CD4-positive, alpha-beta T cell (primary cell): Measurements from ENCODE around the gene PDZD4. TPM values are rescaled to one million over a fixed set of nuclear protein-coding genes. Genes with fewer than 3 reads are reported as not detected.

Source experiments
- ATAC-seq: fragments of 200-7000 bp; cut with Tn5 transposase; one replicate; pipeline ENCODE4 v1.10.0; 2022; ENCODE audit warnings: mild to moderate bottlenecking; ENCODE audit not compliant: poor library complexity
- CTCF ChIA-PET: fragments of 350-600 bp; sonication (Branson Sonifier 250); formaldehyde crosslinking; loops from one replicate; lab custom pipeline; 2021; ENCODE audit warnings: antibody characterized with exemption, inconsistent platforms; lab: Charles Lee
- POLR2A ChIA-PET: fragments of 350-600 bp; sonication (Branson Sonifier 250); formaldehyde crosslinking; loops from one replicate; lab custom pipeline; 2021; ENCODE audit warnings: antibody characterized with exemption, inconsistent platforms; lab: Charles Lee
- DNase-seq, 14 experiments: peaks; one replicate each; pipeline ENCODE4 v3.0.0-alpha.2; 2013 to 2020; ENCODE audit warnings: mixed read lengths in 2 of 14
- H3K27ac ChIP-seq, 2 donors: one replicate each; pipeline versions ENCODE4 v1.5.1 to v1.7.0; 2013; ENCODE audit warnings: low read length in 2 of 2, low read depth in 1 of 2, mild to moderate bottlenecking in 1 of 2
- H3K27me3 ChIP-seq, 2 experiments: 1 replicate in 1 of 2; 2 replicates in 1 of 2; pipeline versions ENCODE4 v1.6.1 to v1.7.0; 2013; ENCODE audit warnings: low read length in 2 of 2, control low read depth in 1 of 2, mild to moderate bottlenecking in 1 of 2, moderate library complexity in 1 of 2; ENCODE audit not compliant: insufficient read depth in 2 of 2, control insufficient read depth in 1 of 2
- H3K36me3 ChIP-seq: one replicate; pipeline ENCODE4 v1.6.1; 2013; ENCODE audit warnings: low read length, control low read depth; ENCODE audit not compliant: insufficient read depth
- H3K4me1 ChIP-seq: one replicate; pipeline ENCODE4 v1.6.1; 2013; ENCODE audit warnings: low read length, control low read depth; ENCODE audit not compliant: insufficient read depth
- H3K4me3 ChIP-seq: one replicate; pipeline ENCODE4 v1.5.1; 2013; ENCODE audit warnings: mild to moderate bottlenecking, low read length, moderate library complexity
- H3K9me3 ChIP-seq, 2 experiments: 1 replicate in 1 of 2; 2 replicates in 1 of 2; pipeline versions ENCODE4 v1.6.1 to v1.7.0; 2013; ENCODE audit warnings: low read length in 2 of 2, mild to moderate bottlenecking in 2 of 2, control low read depth in 1 of 2, moderate library complexity in 1 of 2; ENCODE audit not compliant: control insufficient read depth in 1 of 2, insufficient read depth in 1 of 2
- H3K27ac Mint-ChIP-seq: one replicate; pipeline ENCODE4 v1.8.0; 2020; ENCODE audit warnings: mixed read lengths
- H3K27me3 Mint-ChIP-seq: one replicate; pipeline ENCODE4 v1.8.0; 2021; ENCODE audit warnings: mixed read lengths
- H3K36me3 Mint-ChIP-seq: one replicate; pipeline ENCODE4 v1.8.0; 2021; ENCODE audit warnings: low read depth, mixed read lengths
- H3K4me1 Mint-ChIP-seq: one replicate; pipeline ENCODE4 v1.8.0; 2021; ENCODE audit warnings: low read depth, mixed read lengths
- H3K4me3 Mint-ChIP-seq: one replicate; pipeline ENCODE4 v1.8.0; 2020; ENCODE audit warnings: mild to moderate bottlenecking, mixed read lengths
- H3K9me3 Mint-ChIP-seq: one replicate; pipeline ENCODE4 v1.8.0; 2020; ENCODE audit warnings: mixed read lengths
- CTCF ChIP-seq: fragments of 200-600 bp; IDR thresholded peaks from one replicate; pipeline ENCODE4 v1.8.0; 2022; ENCODE audit warnings: antibody characterized with exemption, mild to moderate bottlenecking
- intact Hi-C, 2 experiments: fragments of 100-400 bp; cut with DNase I in 1 of 2; cut with micrococcal nuclease in 1 of 2; formaldehyde crosslinking; loops; one replicate each; pipeline versions ENCODE4 v1.15.1 to v1.9.0; 2023 to 2025; cut with DNase I, micrococcal nuclease
- total RNA-seq, 174 experiments: library from RNA in 2 of 174; stranded (reverse) in 2 of 174; gene quantifications; one replicate each; pipeline ENCODE4 v1.2.3 and lab custom pipeline; 2021 to 2026

Gene PDZD4
- total RNA-seq, 2 experiments from 2014 or later: 24.8 to 26.8 TPM

- Histone ChIP-seq H3K9me3 (no peaks in the 10 kb centered on the region), H3K27ac (no peak overlapping the region), H3K27me3 (no peaks in the 10 kb centered on the region), H3K4me3 (no peak overlapping the region), H3K36me3 (no peaks in the 10 kb centered on the region), H3K4me1 (peaks cover 18% of the 10 kb centered on the region)
- no peaks in the 10 kb centered on the region for H3K27me3 Mint-ChIP-seq
- peaks cover 23% of the 10 kb centered on the region for H3K4me1 Mint-ChIP-seq
- intact Hi-C loops: no loop called here
- no peak overlapping the region for H3K27ac Mint-ChIP-seq
- no peak overlapping the region for H3K4me3 Mint-ChIP-seq
- ChIA-PET POLR2A (no interaction called here), CTCF (no interaction called here)
- no peak for DNase-seq
- ATAC-seq: no peak
- TF ChIP-seq CTCF: no peak
- H3K9me3 Mint-ChIP-seq: no peaks in the 10 kb centered on the region
- no peaks in the 10 kb centered on the region for H3K36me3 Mint-ChIP-seq
These were observed 18.1 kb downstream of the PDZD4 start for GRCh38 chrX:153812220-153812619.

GRCh38 chrX:153807976-153808375 lies 22.4 kb downstream of the PDZD4 start:
- CTCF ChIA-PET: no interaction called here

GRCh38 chrX:153806999-153807575 lies 23.3 kb downstream of the PDZD4 start:
- ChIA-PET POLR2A (no interaction called here), CTCF (no interaction called here)
- TF ChIP-seq CTCF: no peak
- Mint-ChIP-seq H3K9me3 (no peaks in the 10 kb centered on the region), H3K36me3 (no peaks in the 10 kb centered on the region), H3K4me1 (no peaks in the 10 kb centered on the region), H3K4me3 (no peak overlapping the region), H3K27me3 (no peaks in the 10 kb centered on the region), H3K27ac (no peak overlapping the region)
- intact Hi-C loops: loop anchor here in 1 of 2 experiments (10.0 kb wide), 1 partner anchor 48 kb away; no protein-coding TSS in a partner anchor
- Histone ChIP-seq H3K36me3 (no peaks in the 10 kb centered on the region), H3K27ac (no peak overlapping the region), H3K27me3 (no peaks in the 10 kb centered on the region), H3K4me1 (no peaks in the 10 kb centered on the region), H3K9me3 (no peaks in the 10 kb centered on the region), H3K4me3 (no peak overlapping the region)
- ATAC-seq (no peak), DNase-seq (no peak)

More at GRCh38 chrX:153807976-153808375, 22.4 kb downstream of the PDZD4 start:
- no peaks in the 10 kb centered on the region for H3K36me3 Mint-ChIP-seq
- no peak for TF ChIP-seq CTCF
- no peaks in the 10 kb centered on the region for H3K36me3 ChIP-seq
- no peak overlapping the region for H3K4me3 ChIP-seq
- no peak overlapping the region for H3K27ac ChIP-seq
- DNase-seq (no peak), ATAC-seq (no peak)
- intact Hi-C loops: loop anchor here in 1 of 2 experiments (10.0 kb wide), 1 partner anchor 47 kb away; no protein-coding TSS in a partner anchor
- H3K9me3 ChIP-seq: no peaks in the 10 kb centered on the region
- H3K9me3 Mint-ChIP-seq: no peaks in the 10 kb centered on the region
- H3K4me1 ChIP-seq: no peaks in the 10 kb centered on the region
- H3K27me3 Mint-ChIP-seq: no peaks in the 10 kb centered on the region
- H3K27ac Mint-ChIP-seq: no peak overlapping the region
- H3K4me1 Mint-ChIP-seq: peaks cover under 1% of the 10 kb centered on the region
- H3K4me3 Mint-ChIP-seq: no peak overlapping the region
- no peaks in the 10 kb centered on the region for H3K27me3 ChIP-seq
- POLR2A ChIA-PET: no interaction called here
